ENCODE measurements around the gene ATP5ME. TPM values are rescaled to one million over a fixed set of nuclear protein-coding genes. Genes with fewer than 3 reads are reported as not detected.

ATP5ME gene
- total RNA-seq, 2 experiments from 2014 or later: 109 to 126 TPM

- Mint-ChIP-seq H3K9me3 (no peaks in the 10 kb centered on the region), H3K4me1 (ENCODE audit: low read depth) (no peaks in the 10 kb centered on the region), H3K27me3 (no peaks in the 10 kb centered on the region), H3K27ac (no peak overlapping the region), H3K36me3 (ENCODE audit: low read depth) (peaks cover 14% of the 10 kb centered on the region), H3K4me3 (no peak overlapping the region)
- Histone ChIP-seq H3K27ac (ENCODE audit: low read depth in 1 of 2, low read length in 2 of 2) (no peak overlapping the region), H3K36me3 (ENCODE audit: insufficient read depth, low read length) (peaks cover 5% of the 10 kb centered on the region), H3K27me3 (ENCODE audit: control insufficient read depth in 1 of 2, insufficient read depth in 2 of 2, low read length in 2 of 2) (no peaks in the 10 kb centered on the region), H3K9me3 (ENCODE audit: control insufficient read depth in 1 of 2, insufficient read depth in 1 of 2, low read length in 2 of 2) (peaks cover 0 to 13% of the 10 kb centered on the region in 2 experiments), H3K4me3 (ENCODE audit: low read length) (no peak overlapping the region), H3K4me1 (ENCODE audit: insufficient read depth, low read length) (peaks cover 10% of the 10 kb centered on the region)
- TF ChIP-seq CTCF (IDR thresholded peaks at IDR 0.05): no peak
- ChIA-PET POLR2A (no interaction called here), CTCF (no interaction called here)
- ATAC-seq (ENCODE audit: poor library complexity) (no peak), DNase-seq (no peak)
- intact Hi-C loops (cut with DNase I, micrococcal nuclease): no loop called here
Measured at GRCh38 chr4:717601-718320, 43.7 kb upstream of the ATP5ME start.

- intact Hi-C loops (cut with DNase I, micrococcal nuclease): no loop called here
- POLR2A ChIA-PET: no interaction called here
- ATAC-seq (ENCODE audit: poor library complexity) (no peak), DNase-seq (no peak)
- Histone ChIP-seq H3K4me1 (ENCODE audit: insufficient read depth, low read length) (peaks cover 10% of the 10 kb centered on the region), H3K27me3 (ENCODE audit: control insufficient read depth in 1 of 2, insufficient read depth in 2 of 2, low read length in 2 of 2) (no peaks in the 10 kb centered on the region), H3K9me3 (ENCODE audit: control insufficient read depth in 1 of 2, insufficient read depth in 1 of 2, low read length in 2 of 2) (no peaks in the 10 kb centered on the region), H3K36me3 (ENCODE audit: insufficient read depth, low read length) (peaks cover 11% of the 10 kb centered on the region), H3K27ac (ENCODE audit: low read depth in 1 of 2, low read length in 2 of 2) (no peak overlapping the region), H3K4me3 (ENCODE audit: low read length) (no peak overlapping the region)
- TF ChIP-seq CTCF (IDR thresholded peaks at IDR 0.05): no peak
- no peaks in the 10 kb centered on the region for H3K36me3 Mint-ChIP-seq (ENCODE audit: low read depth)
- no peaks in the 10 kb centered on the region for H3K9me3 Mint-ChIP-seq
- H3K27me3 Mint-ChIP-seq: no peaks in the 10 kb centered on the region
- H3K4me3 Mint-ChIP-seq: no peak overlapping the region
- CTCF ChIA-PET: no interaction called here
- peaks cover 25% of the 10 kb centered on the region for H3K4me1 Mint-ChIP-seq (ENCODE audit: low read depth)
- no peak overlapping the region for H3K27ac Mint-ChIP-seq
Measured at GRCh38 chr4:714087-714486, 40.0 kb upstream of the ATP5ME start.

GRCh38 chr4:712916-713632, 39.0 kb upstream of the ATP5ME start:
- Mint-ChIP-seq H3K27ac (no peak overlapping the region), H3K36me3 (ENCODE audit: low read depth) (no peaks in the 10 kb centered on the region), H3K27me3 (no peaks in the 10 kb centered on the region), H3K4me1 (ENCODE audit: low read depth) (peaks cover 32% of the 10 kb centered on the region), H3K9me3 (no peaks in the 10 kb centered on the region), H3K4me3 (no peak overlapping the region)
- Histone ChIP-seq H3K27ac (ENCODE audit: low read depth in 1 of 2, low read length in 2 of 2) (no peak overlapping the region), H3K4me3 (ENCODE audit: low read length) (no peak overlapping the region), H3K4me1 (ENCODE audit: insufficient read depth, low read length) (peaks cover 16% of the 10 kb centered on the region), H3K27me3 (ENCODE audit: control insufficient read depth in 1 of 2, insufficient read depth in 2 of 2, low read length in 2 of 2) (no peaks in the 10 kb centered on the region), H3K36me3 (ENCODE audit: insufficient read depth, low read length) (peaks cover 17% of the 10 kb centered on the region), H3K9me3 (ENCODE audit: control insufficient read depth in 1 of 2, insufficient read depth in 1 of 2, low read length in 2 of 2) (no peaks in the 10 kb centered on the region)
- intact Hi-C loops (cut with DNase I, micrococcal nuclease): no loop called here
- ATAC-seq (ENCODE audit: poor library complexity) (no peak), DNase-seq (peak in 1 of 14 experiments; percentile 18)
- CTCF ChIA-PET: no interaction called here
- POLR2A ChIA-PET: no interaction called here
- no peak for TF ChIP-seq CTCF (IDR thresholded peaks at IDR 0.05)
